ENCODE measurements around the gene AUTS2.

AUTS2 gene

DNA sequence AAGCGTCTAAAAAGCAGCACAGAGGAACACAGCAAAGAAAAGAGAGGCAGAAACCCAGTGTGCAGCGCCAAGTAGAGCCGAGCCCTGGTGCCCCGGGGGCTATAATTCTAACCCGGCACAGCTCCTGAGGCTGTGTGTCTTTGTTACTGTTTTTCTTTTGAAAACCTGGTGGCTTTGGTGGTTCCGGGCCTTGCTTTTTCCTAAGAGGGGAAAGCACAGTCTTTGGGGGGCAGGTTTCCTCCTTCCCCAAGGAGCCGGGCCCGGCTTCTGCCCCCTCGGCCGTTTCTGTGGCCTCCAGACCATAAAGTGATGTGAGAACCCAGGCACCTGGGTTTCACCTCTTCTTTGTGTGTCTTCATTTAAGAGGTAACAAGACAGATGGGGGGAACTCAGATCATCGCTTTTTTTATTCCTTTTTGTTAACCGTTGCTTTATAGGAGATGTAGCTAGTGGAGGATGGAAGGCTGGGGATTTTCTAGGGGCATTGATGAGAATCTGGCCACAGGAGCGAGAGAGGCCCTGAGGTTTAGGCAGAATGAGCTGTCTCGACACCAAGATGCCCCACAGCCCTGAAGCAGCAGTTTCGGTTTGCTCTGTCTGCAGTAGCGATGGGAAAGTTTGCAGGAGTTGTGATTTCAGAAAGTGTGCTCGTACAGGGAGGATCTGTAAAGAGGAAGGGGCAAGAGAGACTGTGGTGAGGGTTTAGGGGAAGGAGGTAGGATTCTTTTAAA, 1165.9 kb downstream of the AUTS2 start:
- DNase-seq = peak in 5 of 14 donors; percentile 8 to 25 (median 16)

DNA sequence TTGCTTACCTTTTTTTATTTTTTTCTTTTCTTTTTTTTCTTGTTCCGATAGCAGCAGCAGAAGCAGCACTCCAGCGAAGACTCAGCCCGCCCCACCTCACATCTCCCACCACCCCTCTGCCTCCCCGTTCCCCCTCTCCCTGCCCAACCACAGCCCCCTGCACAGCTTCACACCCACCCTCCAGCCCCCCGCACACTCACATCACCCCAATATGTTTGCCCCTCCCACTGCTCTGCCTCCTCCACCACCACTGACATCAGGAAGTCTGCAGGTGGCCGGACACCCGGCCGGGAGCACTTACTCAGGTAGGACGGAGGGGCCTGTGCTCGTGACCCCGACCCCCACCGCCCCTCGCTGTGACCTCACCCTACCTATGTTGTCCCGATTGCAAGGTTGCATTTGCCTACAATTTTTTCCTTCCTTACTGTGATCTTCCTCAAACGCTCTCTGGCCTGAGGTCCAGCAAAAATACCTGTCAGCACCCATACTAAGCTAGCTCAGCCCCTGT, 1166.5 kb downstream of the AUTS2 start:
- no peak for DNase-seq

- no peak for DNase-seq
Measured at GRCh38 chr7:70765651-70766050, 1167.4 kb downstream of the AUTS2 start.

DNA sequence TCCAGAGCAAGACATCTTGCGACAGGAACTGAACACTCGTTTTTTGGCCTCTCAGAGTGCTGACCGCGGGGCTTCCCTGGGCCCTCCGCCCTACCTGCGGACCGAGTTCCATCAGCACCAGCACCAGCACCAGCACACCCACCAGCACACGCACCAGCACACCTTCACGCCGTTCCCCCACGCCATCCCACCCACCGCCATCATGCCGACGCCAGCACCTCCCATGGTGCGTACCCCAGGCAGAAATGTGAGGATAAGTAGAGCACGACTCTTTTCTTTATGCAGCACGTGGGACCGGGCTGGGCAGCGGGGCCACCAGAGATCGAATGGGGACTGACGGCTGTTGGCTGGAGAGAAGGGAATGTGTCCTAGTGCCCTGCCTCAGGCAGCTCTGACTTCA, 1167.8 kb downstream of the AUTS2 start:
- no peak for DNase-seq

- no peak for DNase-seq
Measured at GRCh38 chr7:70766694-70767093, 1168.4 kb downstream of the AUTS2 start.

DNA sequence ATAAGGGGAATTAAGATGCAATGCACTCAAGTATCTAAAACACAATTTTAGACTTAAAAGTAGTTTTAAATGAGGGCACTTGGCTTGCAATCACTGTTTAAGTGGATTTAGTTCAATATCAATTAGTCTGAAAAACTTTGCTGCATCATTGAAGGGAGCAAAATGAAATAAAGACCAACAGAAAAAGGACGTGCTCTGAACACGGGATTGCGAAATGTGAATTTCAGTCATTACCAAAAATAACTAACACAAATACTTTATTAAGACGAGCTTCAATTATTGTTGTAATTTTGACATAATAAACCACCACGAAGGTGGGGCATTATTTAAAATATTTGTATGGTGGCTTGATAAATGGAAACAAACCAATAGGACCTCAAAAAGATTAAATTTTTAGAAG, 1171.9 kb downstream of the AUTS2 start:
- no peak for DNase-seq

- no peak for DNase-seq
Measured at GRCh38 chr7:70771451-70771850, 1173.2 kb downstream of the AUTS2 start.

GRCh38 chr7:70772891-70773290, 1174.6 kb downstream of the AUTS2 start:
- DNase-seq = no peak

GRCh38 chr7:70773406-70773805, 1175.1 kb downstream of the AUTS2 start:
- no peak for DNase-seq

DNA sequence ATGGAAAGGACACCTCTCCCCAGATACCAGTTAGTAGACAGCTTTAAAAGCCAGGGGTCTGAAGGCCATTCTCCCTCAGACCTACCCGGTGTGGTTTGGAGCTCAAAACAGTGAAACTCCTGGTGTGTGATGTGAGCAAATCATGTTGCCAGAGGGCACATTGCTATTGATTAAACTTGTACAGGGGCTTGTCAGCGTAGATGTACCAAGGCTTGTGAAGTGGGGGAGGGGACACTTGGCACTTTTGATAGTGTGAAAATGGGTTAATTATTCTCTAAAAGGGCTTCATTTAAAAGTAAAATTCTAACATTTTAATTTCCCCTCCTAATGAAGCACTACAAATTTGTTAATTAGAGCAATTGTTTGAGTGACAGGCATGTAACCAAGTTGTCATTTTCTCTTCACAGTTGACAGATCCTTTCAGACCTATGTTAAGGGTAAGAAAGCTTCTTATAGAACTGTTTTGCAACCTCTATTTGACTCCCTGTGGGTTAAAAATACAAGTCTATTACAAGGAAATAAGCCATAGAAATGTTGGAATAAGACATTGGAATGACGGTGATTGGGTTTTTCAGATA, 1176.8 kb downstream of the AUTS2 start:
- no peak for DNase-seq

DNA sequence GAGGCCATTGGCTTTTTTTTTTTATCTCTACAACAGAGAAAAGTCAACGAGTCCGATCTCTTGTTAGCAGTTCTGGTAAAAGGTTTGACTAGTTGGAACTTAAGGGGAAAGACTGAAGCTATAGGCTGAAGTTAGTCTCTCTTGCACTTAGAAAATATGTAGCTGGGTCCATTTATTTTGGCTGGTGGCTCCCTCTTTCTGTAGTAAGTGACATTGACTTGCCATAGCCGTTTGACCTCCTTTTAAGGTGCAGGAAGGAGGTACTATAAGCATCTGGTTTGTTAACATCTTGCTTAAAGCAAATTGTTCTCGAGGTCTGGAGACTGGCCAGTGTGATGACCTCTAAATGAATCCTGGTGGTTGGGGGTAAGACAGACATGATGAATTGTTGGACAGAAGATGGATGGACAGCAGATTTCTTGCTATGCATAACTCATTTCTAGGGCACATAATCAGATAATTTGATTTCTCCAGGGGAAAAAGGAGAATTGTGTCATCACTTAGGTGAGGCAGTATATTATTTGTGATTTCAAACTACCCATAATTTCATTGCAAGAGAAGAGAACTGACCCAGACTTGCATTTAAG, 1177.4 kb downstream of the AUTS2 start:
- DNase-seq = no peak

DNA sequence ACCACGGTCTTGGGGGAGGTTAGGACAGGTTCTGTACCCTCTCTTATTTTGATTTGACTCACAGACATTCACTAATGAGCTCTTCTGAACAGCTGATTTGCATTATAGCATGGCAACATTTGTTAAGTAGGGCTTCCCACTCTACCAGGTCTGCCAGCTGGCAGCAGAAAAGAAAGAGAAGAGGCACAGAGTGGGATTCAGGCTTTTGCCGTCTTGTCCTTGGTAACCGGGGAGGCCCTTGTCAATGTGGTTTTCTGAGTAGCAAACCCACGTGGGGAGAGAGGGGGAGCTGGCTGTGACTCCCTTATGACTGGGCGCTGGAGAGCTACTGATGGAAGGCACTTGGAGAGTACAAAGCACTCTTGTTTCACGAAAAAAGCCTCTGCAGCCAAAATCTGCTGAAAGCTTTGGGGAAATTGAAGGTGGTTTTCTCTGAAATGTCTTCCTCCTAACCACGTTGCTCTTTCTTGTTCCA, 1178.4 kb downstream of the AUTS2 start:
- peak in 12 of 14 donors; percentile 41 to 89 (median 70) for DNase-seq

GRCh38 chr7:70777251-70777650, 1179.0 kb downstream of the AUTS2 start:
- DNase-seq = no peak

DNA sequence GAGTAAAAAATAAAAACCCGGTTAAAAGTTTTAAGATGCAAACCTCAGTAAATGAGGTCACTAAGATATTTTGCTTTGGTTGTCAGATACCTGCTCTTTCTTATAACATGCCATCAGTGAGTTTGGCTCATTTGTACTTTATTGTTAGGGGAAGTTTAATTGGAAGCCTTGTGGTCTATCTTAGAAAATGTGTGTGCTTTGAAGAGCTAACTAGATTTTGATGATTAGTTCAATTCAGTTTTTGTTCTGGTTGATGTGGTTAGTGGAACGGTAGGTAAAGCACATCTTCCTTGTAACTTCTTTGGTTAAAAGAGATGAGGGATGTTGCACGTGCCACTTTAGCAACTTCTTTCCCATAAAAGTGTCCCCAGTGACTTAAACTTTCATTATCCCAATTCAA, 1180.3 kb downstream of the AUTS2 start:
- no peak for DNase-seq

DNA sequence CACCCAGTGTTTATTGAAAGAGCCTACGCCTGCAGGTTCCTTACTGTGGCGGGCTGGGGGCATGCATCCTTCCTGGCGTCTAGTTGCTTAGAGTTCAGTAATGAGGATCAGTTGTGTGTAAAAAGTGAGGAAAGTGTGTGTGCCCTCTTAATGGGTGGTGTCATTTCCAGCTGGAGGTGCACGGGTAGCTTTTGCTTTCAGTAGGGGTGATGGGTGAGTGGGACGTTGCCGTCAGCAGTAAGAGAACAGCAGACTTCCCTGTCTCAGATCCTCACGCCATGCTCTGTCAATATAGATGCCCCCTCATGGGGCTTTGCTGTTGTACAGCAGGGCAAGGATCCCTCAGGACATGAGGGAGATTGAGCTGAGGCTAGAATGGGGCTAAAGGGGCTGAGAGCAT, 1181.0 kb downstream of the AUTS2 start:
- DNase-seq = no peak

DNA sequence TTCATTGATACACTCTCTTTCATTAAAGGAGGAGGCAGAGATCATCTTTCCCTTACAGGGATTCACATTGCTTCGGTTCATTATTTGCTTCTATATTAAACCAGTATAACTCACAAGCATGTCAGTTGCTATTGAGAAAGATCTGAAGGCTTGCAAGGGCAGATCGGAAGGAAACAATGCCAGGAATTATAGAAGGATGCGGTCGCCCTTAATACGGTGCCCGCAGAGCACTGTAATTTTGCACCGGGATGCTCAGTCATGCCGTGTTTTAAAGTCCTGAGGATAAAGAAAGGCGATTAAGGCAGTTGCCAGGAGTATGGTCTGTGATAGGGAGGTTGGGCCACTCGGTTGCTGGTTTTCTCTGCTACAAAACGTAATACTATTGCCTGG, 1183.6 kb downstream of the AUTS2 start:
- no peak for DNase-seq

DNA sequence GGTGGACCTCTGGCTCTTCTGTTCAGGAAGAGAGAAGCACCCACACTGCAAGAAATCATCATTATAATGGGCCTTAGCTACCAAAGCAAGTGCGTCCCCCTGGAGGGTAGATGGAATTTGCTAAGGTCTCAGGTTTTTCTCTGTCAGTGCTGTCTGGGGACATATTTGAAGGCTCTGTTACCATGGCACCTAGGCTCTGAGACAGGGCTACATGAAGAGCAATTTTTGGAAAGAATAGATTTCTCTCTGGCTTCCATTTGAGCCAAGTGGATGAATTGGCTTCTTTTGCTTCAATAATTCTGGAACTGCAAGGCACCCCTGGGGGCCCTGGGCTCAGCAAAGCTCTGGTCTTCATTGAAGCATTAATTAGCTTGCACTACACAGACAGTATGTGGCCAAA, 1184.5 kb downstream of the AUTS2 start:
- DNase-seq = peak in 6 of 14 donors; percentile 16 to 71 (median 34)

DNA sequence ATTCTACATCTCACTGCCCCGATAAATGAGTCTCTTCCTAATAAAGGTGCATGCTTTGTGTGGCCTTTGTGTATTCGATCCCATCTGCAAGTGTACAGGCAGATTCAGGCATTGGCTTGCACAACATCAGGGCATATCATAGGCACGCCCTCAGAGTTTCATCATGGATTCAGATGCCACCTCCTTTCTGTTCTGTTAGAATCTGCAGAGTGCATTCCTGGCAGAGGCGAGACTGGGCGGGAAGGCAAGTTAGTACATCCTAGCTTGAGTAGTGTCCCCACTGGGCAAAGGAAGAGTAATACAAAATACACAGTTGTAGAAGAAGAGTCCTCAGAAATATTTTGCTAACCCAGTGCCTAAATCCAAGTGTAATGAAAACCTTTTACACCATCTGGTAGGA, 1187.2 kb downstream of the AUTS2 start:
- no peak for DNase-seq

DNA sequence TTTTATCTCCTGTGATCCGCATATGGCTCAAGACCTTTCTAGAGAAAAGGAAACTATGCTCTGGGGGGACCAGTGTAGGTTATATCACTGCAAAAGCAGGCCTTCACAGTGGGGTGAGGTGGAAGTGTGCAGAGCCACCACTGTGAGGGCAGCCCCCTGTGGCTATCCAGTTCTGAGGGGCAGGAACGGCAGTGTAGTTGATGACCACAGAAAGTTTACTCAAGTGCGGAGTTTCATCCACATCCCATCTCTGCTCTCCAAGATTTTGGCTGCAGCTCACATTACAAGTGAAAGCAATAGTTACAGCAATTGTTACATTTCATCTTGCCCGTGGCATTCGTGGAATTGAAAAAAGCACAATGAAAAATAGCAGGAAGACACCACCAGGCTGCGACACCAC, 1187.8 kb downstream of the AUTS2 start:
- no peak for DNase-seq

- DNase-seq = no peak
Measured at GRCh38 chr7:70787286-70787685, 1189.0 kb downstream of the AUTS2 start.

GRCh38 chr7:70787771-70788170, 1189.5 kb downstream of the AUTS2 start:
- no peak for DNase-seq

DNA sequence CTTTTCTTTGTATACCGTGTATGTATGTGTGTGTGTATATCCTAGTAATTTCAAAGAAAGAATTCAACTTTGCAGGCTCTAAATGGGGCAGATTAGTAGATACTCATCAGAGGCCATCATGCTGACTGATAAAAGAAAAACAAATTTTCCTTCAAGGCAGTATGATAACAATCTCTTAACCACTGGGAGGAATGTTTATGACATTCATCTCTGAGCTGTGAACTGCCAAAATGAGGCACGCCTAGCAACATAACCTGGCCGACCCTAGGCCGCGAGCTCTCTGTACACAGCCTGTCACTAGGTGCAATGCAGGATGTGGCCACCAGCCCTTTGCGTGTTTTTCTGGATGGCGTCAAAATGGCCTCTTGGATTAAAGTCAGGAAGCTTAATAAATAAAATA, 1190.0 kb downstream of the AUTS2 start:
- no peak for DNase-seq

GRCh38 chr7:70789481-70790214, 1191.4 kb downstream of the AUTS2 start:
- no peak for DNase-seq
